NCI-H69 (cell line): Measurements from ENCODE around the gene DDAH2.

ENCODE experiments used
- DNase-seq: peaks from one replicate; lab custom pipeline; 2025; lab: John Stamatoyannopoulos, UW

The DDAH2 gene

DNA sequence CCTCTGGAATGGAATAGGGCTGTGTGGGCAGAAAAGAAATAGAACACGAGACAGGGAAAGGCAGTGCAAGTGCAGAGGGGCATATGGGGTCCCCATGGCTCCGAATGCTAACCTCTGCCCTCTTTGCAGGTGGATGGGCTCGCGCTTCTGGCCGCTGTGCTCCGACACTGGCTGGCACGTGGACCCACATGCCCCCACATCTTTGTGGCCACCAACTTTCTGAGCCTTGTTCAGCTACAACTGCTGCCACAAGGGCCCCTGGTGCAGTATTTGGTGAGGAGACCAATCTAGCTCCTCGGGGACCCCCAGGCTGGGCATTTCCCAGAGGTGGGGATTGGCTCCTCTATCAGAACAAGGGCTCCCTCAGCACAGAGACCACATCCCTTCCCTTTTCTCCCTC is 32.2 kb upstream of the DDAH2 start:
- DNase-seq: no peak

- no peak for DNase-seq
These were observed 31.7 kb upstream of the DDAH2 start for GRCh38 chr6:31760790-31761189.

DNA sequence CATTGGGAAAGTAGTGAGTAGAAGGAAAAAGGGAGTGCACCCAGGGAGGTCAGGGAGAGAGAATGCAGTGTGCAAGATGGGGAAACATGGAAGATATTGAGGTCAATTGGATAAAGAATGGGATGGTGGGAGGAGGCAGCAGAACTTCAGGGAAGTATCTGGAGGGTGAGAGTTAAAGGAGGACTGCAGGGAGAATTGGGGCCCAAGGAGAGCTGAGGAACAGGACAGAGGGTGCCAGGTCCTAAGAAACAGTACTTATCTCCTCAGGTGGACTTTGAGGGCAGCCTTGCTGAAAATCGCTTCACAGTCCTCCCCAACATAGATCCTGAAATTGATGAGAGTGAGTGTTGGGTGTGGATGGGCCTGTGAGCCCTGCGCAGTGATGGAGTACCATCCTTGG is 29.2 kb upstream of the DDAH2 start:
- DNase-seq: no peak

- no peak for DNase-seq
These were observed 23.7 kb upstream of the DDAH2 start for GRCh38 chr6:31752739-31753319.

DNA sequence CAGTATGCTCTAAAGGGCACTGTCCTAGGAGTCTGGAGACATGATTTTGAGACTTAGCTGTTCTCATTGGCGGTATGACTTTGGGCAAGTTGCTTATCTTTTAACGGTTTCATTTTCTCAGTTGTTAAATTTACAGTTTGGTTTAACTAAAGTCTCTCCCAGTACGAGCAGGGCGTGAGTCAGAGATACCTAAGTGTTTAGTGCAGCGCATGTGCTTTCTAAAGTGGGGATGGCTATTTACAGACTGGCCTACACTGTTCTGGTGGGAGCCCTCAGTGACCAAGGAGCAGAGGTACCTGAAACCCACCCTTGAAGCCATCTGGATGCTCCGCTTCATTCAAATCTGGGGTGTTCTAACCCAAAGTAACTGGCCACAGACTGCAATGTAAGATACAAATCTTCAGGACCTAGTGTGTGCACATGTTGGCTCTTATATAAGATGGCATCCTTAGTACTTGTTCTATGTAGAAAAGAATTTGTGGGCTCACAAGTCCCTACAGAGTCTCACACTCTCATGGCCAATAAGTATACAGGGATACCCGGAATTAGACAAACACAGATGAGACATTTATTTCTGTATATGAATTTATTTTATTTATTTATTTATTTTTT is 21.4 kb upstream of the DDAH2 start:
- DNase-seq: no peak

- DNase-seq: peak; percentile 76
These were observed 20.4 kb upstream of the DDAH2 start for GRCh38 chr6:31749301-31750036.

DNA sequence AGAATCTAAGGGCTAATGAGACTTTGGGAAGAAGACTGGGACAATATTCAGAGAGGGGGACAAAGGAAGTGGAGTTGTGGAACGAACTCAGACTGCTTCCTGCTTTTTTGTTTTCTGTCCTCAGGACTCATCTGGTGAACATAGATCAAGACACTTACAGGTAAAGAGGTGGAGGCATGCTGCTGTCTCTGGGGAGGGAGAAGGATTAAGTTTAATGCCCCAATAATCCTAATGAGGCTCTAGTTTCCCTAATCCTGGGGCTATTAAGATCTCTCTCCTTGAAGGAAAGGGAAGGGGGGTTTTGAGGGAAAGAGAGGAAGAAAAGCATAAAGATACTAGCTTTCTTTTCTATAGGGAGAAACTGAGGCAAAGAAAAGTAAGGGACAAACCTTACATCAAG is 15.3 kb upstream of the DDAH2 start:
- no peak for DNase-seq

DNA sequence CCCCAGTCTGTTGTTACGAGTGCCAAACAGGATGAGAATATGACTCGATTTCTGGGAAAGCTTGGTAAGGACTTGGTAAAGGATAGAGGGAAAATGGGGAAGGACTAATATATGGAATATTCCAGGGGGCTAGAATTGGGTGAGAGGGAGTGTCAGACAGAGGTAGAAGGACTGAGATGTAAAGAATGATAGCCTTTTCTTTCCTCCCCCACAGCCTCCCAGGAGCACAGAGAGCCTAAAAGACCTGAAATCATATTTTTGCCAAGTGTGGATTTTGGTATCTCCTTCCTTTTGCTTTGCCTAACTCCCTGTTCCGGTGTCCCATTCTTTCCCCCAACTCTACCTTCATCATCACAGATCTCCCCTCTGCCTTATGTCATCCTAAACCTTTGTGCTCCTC is 13.8 kb upstream of the DDAH2 start:
- DNase-seq: no peak

- DNase-seq: no peak
These were observed 12.7 kb upstream of the DDAH2 start for GRCh38 chr6:31741815-31742214.

DNA sequence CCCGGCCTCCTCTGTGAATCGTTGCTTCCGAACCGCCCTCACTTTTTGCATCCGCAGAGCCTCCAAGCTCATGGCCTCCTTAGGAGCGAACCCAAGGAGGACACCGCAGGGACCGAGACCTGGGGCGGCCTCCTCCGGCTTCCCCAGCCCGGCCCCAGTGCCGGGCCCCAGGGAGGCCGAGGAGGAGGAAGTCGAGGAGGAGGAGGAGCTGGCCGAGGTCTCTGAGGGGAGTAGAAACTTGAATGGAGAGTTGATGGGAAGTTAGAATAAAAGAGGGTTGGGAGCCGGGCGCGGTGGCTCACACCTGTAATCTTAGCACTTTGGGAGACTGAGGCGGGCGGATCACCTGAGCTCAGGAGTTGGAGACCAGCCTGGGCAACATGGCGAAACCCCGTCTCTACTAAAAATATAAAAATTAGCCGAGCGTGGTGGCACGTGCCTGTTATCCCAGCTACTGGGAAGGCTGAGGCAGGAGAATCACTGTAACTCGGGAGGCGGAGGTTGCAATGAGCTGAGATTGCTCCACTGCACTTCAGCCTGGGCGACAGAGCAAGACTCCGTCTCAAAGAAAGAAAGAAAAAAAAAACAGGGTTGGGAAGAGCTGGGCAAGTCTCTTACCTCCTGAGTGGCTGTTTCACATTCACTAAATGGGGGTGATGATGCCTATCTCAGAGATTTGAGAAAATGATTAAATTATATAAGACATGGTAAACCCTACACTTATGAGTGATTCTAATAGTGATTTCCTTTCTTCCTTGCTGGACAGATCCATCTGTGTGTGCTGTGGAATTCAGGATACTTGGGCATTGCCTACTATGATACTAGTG is 11.5 kb upstream of the DDAH2 start:
- DNase-seq: no peak

DNA sequence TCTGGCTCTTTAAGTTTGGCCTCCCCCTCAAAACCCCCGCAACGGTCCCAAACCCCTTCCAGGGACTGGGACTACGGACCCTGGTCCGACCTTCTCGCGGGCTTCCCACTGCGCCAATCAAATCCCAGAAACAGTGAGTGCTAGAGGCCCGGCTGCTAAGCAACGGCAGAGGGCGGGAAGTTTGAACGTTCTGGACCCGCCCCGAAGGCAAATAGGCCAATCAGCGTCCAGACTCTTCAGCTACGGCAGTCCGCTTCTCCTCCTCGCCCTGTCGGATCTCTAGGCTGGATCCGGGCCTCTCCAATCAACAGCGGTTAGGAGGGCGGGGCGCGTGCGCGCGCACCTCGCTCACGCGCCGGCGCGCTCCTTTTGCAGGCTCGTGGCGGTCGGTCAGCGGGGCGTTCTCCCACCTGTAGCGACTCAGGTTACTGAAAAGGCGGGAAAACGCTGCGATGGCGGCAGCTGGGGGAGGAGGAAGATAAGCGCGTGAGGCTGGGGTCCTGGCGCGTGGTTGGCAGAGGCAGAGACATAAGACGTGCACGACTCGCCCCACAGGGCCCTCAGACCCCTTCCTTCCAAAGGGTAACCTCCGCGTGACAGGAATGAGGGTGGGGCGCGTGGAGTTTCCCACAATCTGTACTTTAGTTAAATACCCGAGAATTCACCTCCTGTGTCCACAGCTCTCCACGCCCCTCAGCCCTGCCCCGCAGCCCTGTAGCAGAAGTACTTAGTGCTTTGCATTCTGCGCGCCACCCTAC is 10.7 kb upstream of the DDAH2 start, which contains the start of gene MSH5:
Gene MSH5 (plus strand): TSS at position 367 of the 758 bp plus-strand sequence. CDS start 462 bp downstream, outside the sequence.
- DNase-seq: peak; percentile 100

- DNase-seq: peak; percentile 90
These were observed 9.2 kb upstream of the DDAH2 start for GRCh38 chr6:31737991-31738979.

GRCh38 chr6:31737315-31737990 is 8.4 kb upstream of the DDAH2 start:
- peak; percentile 87 for DNase-seq

DNA sequence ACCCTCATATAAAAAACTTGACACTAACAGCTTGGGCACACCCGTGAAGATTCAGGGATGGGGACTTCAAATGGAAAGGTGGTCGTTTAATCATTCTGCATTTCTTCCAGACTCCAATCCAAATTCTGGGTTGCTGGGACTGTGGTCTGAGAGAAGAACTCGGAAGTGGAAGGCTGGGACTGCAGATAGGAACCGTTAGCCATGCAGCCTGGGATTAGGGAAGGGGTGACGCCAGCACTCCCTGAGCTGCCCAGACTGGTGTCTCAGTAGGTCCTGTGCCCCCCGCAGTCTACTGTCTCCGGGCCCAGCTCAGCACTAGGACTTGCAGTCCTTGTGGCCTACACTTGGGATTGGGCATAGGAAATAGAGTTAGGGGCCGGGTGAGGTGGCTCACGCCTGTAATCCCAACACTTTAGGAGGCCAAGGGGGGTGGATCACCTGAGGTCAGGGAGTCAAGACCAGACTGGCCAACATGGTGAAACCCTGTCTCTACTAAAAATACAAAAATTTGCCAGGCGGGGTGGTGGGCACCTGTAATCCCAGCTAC is 7.7 kb upstream of the DDAH2 start:
- peak; percentile 39 for DNase-seq

GRCh38 chr6:31736021-31736767 is 7.1 kb upstream of the DDAH2 start, which contains the start of gene CLIC1:
Gene CLIC1, minus strand, starts transcription at chr6:31736530. Its CDS starts 230 bp downstream, at chr6:31736300.
- DNase-seq: peak; percentile 91

- DNase-seq: peak; percentile 71
These were observed 5.8 kb upstream of the DDAH2 start for GRCh38 chr6:31734821-31735406.

DNA sequence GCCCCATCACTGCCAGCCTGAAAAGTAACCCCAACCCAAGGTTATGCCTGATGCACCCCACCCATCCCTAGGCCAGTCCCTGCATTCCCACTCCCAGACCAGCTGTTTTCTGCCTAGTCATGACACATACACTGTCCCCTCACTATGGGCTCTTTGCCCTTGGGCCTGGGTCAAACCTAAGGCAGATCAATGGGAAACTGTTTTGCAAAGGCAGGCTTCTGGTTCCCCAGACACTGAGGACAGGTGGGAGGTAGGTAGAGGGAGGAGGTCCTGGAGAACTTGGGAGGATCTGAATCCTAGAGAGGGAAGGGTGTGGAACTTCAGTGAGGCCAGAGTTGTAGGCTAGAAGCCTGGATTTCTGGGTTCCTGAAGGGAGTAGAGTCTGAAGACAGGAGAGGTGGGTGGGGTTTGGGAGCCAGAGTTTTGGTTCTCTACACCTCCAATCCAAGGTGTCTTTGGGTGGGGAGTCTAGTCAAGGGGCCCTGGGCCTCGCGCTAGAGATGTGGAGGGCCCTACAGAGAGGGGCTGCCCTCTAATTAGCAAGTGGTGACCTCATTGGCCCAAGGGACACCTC is 5.2 kb upstream of the DDAH2 start:
- no peak for DNase-seq

GRCh38 chr6:31733734-31734133 is 4.6 kb upstream of the DDAH2 start:
- no peak for DNase-seq
